ENCODE measurements around the gene SPARC. TPM values are rescaled to one million over a fixed set of nuclear protein-coding genes. Genes with fewer than 3 reads are reported as not detected.

Gene SPARC
- total RNA-seq, 2 donors from 2014 or later = 0.18 to 0.91 TPM

Other genes with a start within 250 kb of the SPARC start
- 1 to 10 TPM; 5.0 to 7.8 TPM for gene SLC36A1, start 239.3 kb downstream of the SPARC start, total RNA-seq
- gene FAT2, start 95.6 kb downstream of the SPARC start, total RNA-seq = not detected
- 10 to 100 TPM; 48.2 to 84.3 TPM for gene ATOX1, start 71.7 kb upstream of the SPARC start, total RNA-seq
- 100 to 1,000 TPM; 185 to 250 TPM for gene G3BP1, start 85.0 kb upstream of the SPARC start, total RNA-seq
- gene GLRA1, start 237.9 kb upstream of the SPARC start, total RNA-seq = not detected